ENCODE data around the gene P2RX1.
"Not testable (repeated sequence)": the region's sequence is repeated elsewhere in the genome, so short reads cannot be mapped to it uniquely, and the experiment has no call there.

P2RX1 gene

GRCh38 chr17:3951003-3951402 lies 34.7 kb upstream of the P2RX1 start:
- no peak for DNase-seq

GRCh38 chr17:3950584-3950983 lies 34.3 kb upstream of the P2RX1 start:
- DNase-seq = no peak

GRCh38 chr17:3949418-3949817 lies 33.2 kb upstream of the P2RX1 start:
- DNase-seq = no peak

- not testable (repeated sequence) for DNase-seq
Observed at GRCh38 chr17:3948551-3948950, 32.3 kb upstream of the P2RX1 start.

- DNase-seq = no peak
Observed at GRCh38 chr17:3947318-3947810, 31.1 kb upstream of the P2RX1 start.

- no peak for DNase-seq
Observed at GRCh38 chr17:3946711-3947235, 30.5 kb upstream of the P2RX1 start.

- DNase-seq = no peak
Observed at GRCh38 chr17:3944485-3945388, 28.5 kb upstream of the P2RX1 start.

- DNase-seq = no peak
Observed at GRCh38 chr17:3943240-3943891, 27.1 kb upstream of the P2RX1 start.

- no peak for DNase-seq
Observed at GRCh38 chr17:3940965-3941698, 24.9 kb upstream of the P2RX1 start.

- no peak for DNase-seq
Observed at GRCh38 chr17:3937359-3937758, 21.1 kb upstream of the P2RX1 start.

- no peak for DNase-seq
Observed at GRCh38 chr17:3935825-3936355, 19.6 kb upstream of the P2RX1 start.

GRCh38 chr17:3935140-3935542 lies 18.9 kb upstream of the P2RX1 start:
- peak; percentile 95 for DNase-seq

GRCh38 chr17:3929764-3930163 lies 13.5 kb upstream of the P2RX1 start:
- DNase-seq = no peak

- no peak for DNase-seq
Observed at GRCh38 chr17:3929181-3929580, 12.9 kb upstream of the P2RX1 start.

GRCh38 chr17:3928406-3928805 lies 12.1 kb upstream of the P2RX1 start:
- no peak for DNase-seq

GRCh38 chr17:3927628-3928340 lies 11.5 kb upstream of the P2RX1 start:
- no peak for DNase-seq

- no peak for DNase-seq
Observed at GRCh38 chr17:3926860-3927627, 10.8 kb upstream of the P2RX1 start.

- DNase-seq = no peak
Observed at GRCh38 chr17:3925684-3926485, 9.6 kb upstream of the P2RX1 start.

- DNase-seq = no peak
Observed at GRCh38 chr17:3924512-3925350, 8.5 kb upstream of the P2RX1 start.
